HUES6 (cell line): ENCODE data around the gene CHST7.

Experiments
- H3K27ac ChIP-seq: 2 replicates; pipeline ENCODE4 v1.7.0; 2013; ENCODE audit warnings: low read depth, mild to moderate bottlenecking, low read length, inconsistent platforms
- H3K27me3 ChIP-seq: 2 replicates; pipeline ENCODE4 v1.6.1; 2013; ENCODE audit warnings: low read length; ENCODE audit not compliant: control insufficient read depth, insufficient read depth
- H3K36me3 ChIP-seq: 2 replicates; pipeline ENCODE4 v1.6.1; 2013; ENCODE audit warnings: low read length; ENCODE audit not compliant: control insufficient read depth, insufficient read depth
- H3K4me1 ChIP-seq: 2 replicates; pipeline ENCODE4 v1.6.1; 2013; ENCODE audit warnings: low read length; ENCODE audit not compliant: control insufficient read depth, insufficient read depth
- H3K4me3 ChIP-seq: 2 replicates; pipeline ENCODE4 v1.5.1; 2013; ENCODE audit warnings: low read depth, low read length
- H3K9ac ChIP-seq: one replicate; pipeline ENCODE4 v1.6.1; 2013; ENCODE audit warnings: mild to moderate bottlenecking, low read length
- H3K9me3 ChIP-seq: 2 replicates; pipeline ENCODE4 v1.6.1; 2013; ENCODE audit warnings: low read depth, low read length; ENCODE audit not compliant: control insufficient read depth, insufficient read depth

Gene CHST7

GRCh38 chrX:46551494-46552128 is 22.0 kb upstream of the CHST7 start:
- peaks cover 13% of the 10 kb centered on the region for H3K9me3 ChIP-seq
- H3K36me3 ChIP-seq = peaks cover 26% of the 10 kb centered on the region
- H3K4me3 ChIP-seq = no peak overlapping the region
- H3K4me1 ChIP-seq = peaks cover 23% of the 10 kb centered on the region
- no peaks in the 10 kb centered on the region for H3K27me3 ChIP-seq
- peak overlapping the region; percentile 98 for H3K27ac ChIP-seq
- peak overlapping the region; percentile 58 for H3K9ac ChIP-seq

GRCh38 chrX:46553935-46554334 is 19.6 kb upstream of the CHST7 start:
- Histone ChIP-seq H3K9me3 (peaks cover 11% of the 10 kb centered on the region), H3K4me1 (peaks cover 14% of the 10 kb centered on the region), H3K9ac (no peak overlapping the region), H3K27ac (no peak overlapping the region), H3K36me3 (peaks cover 6% of the 10 kb centered on the region; the same call in 1 of the 2 replicates), H3K4me3 (no peak overlapping the region), H3K27me3 (no peaks in the 10 kb centered on the region)

GRCh38 chrX:46554942-46555341 is 18.6 kb upstream of the CHST7 start:
- no peak overlapping the region for H3K4me3 ChIP-seq
- H3K36me3 ChIP-seq = no peaks in the 10 kb centered on the region
- no peak overlapping the region for H3K27ac ChIP-seq
- no peak overlapping the region for H3K9ac ChIP-seq
- no peaks in the 10 kb centered on the region for H3K27me3 ChIP-seq
- peaks cover 14% of the 10 kb centered on the region for H3K4me1 ChIP-seq
- peaks cover 4% of the 10 kb centered on the region for H3K9me3 ChIP-seq

GRCh38 chrX:46559062-46559461 is 14.5 kb upstream of the CHST7 start:
- no peaks in the 10 kb centered on the region for H3K9me3 ChIP-seq
- no peaks in the 10 kb centered on the region for H3K36me3 ChIP-seq
- peaks cover 12% of the 10 kb centered on the region; the same call in 1 of the 2 replicates for H3K4me1 ChIP-seq
- H3K9ac ChIP-seq = no peak overlapping the region
- H3K4me3 ChIP-seq = no peak overlapping the region
- H3K27ac ChIP-seq = no peak overlapping the region
- H3K27me3 ChIP-seq = no peaks in the 10 kb centered on the region

- no peaks in the 10 kb centered on the region for H3K36me3 ChIP-seq
- peaks cover 9% of the 10 kb centered on the region; the same call in 1 of the 2 replicates for H3K4me1 ChIP-seq
- no peaks in the 10 kb centered on the region for H3K9me3 ChIP-seq
- no peak overlapping the region for H3K9ac ChIP-seq
- H3K27me3 ChIP-seq = no peaks in the 10 kb centered on the region
- no peak overlapping the region for H3K4me3 ChIP-seq
- H3K27ac ChIP-seq = no peak overlapping the region
These were observed 11.5 kb upstream of the CHST7 start for GRCh38 chrX:46561824-46562657.

- Histone ChIP-seq H3K27me3 (no peaks in the 10 kb centered on the region), H3K4me1 (peaks cover 15% of the 10 kb centered on the region), H3K36me3 (no peaks in the 10 kb centered on the region), H3K27ac (no peak overlapping the region), H3K9ac (no peak overlapping the region), H3K4me3 (no peak overlapping the region), H3K9me3 (no peaks in the 10 kb centered on the region)
These were observed 6.2 kb upstream of the CHST7 start for GRCh38 chrX:46567388-46567787.

GRCh38 chrX:46569621-46570020 is 3.9 kb upstream of the CHST7 start:
- Histone ChIP-seq H3K4me3 (no peak overlapping the region), H3K9me3 (no peaks in the 10 kb centered on the region), H3K36me3 (no peaks in the 10 kb centered on the region), H3K4me1 (peaks cover 22% of the 10 kb centered on the region), H3K27ac (no peak overlapping the region), H3K27me3 (peaks cover 6% of the 10 kb centered on the region), H3K9ac (no peak overlapping the region)

- peaks cover 29% of the 10 kb centered on the region for H3K4me1 ChIP-seq
- no peak overlapping the region for H3K4me3 ChIP-seq
- no peaks in the 10 kb centered on the region for H3K9me3 ChIP-seq
- peak overlapping the region; percentile 5 for H3K9ac ChIP-seq
- H3K27ac ChIP-seq = no peak overlapping the region
- H3K36me3 ChIP-seq = no peaks in the 10 kb centered on the region
- H3K27me3 ChIP-seq = peaks cover 18% of the 10 kb centered on the region
These were observed 1.9 kb upstream of the CHST7 start for GRCh38 chrX:46571423-46572339.

- H3K36me3 ChIP-seq = peaks cover 2% of the 10 kb centered on the region; the same call in 1 of the 2 replicates
- no peak overlapping the region; the same call in 1 of the 2 replicates for H3K4me3 ChIP-seq
- H3K27me3 ChIP-seq = peaks cover 18% of the 10 kb centered on the region
- no peak overlapping the region for H3K9ac ChIP-seq
- no peaks in the 10 kb centered on the region for H3K9me3 ChIP-seq
- no peak overlapping the region for H3K27ac ChIP-seq
- peaks cover 36% of the 10 kb centered on the region for H3K4me1 ChIP-seq
These were observed 1.1 kb upstream of the CHST7 start for GRCh38 chrX:46572340-46572936.

- Histone ChIP-seq H3K9me3 (no peaks in the 10 kb centered on the region), H3K27ac (no peak overlapping the region), H3K36me3 (peaks cover 12% of the 10 kb centered on the region; the same call in 1 of the 2 replicates), H3K4me3 (peak overlapping the region; percentile 72), H3K9ac (peak overlapping the region; percentile 70), H3K27me3 (peaks cover 18% of the 10 kb centered on the region), H3K4me1 (peaks cover 38% of the 10 kb centered on the region)
These were observed 568 bp downstream of the CHST7 start for GRCh38 chrX:46573892-46574773.
